Testis (tissue), 3 donors: ENCODE measurements around the gene ACADS. TPM values are rescaled to one million over a fixed set of nuclear protein-coding genes. Genes with fewer than 3 reads are reported as not detected.

Source experiments
- DNase-seq: peaks from one replicate; pipeline ENCODE4 v3.0.0-alpha.2; 2019
- H3K27ac ChIP-seq, 2 donors: fragments of 200-600 bp; sonication (generic); one replicate each; pipeline ENCODE4 v1.5.1; 2019
- H3K27me3 ChIP-seq: fragments of 200-600 bp; sonication (generic); one replicate; pipeline ENCODE4 v1.5.1; 2019
- H3K36me3 ChIP-seq: fragments of 200-600 bp; sonication (generic); one replicate; pipeline ENCODE4 v1.5.1; 2017; ENCODE audit warnings: low read depth; ENCODE audit errors: missing control alignments
- H3K4me1 ChIP-seq: fragments of 200-600 bp; sonication (generic); one replicate; pipeline ENCODE4 v1.5.1; 2019
- H3K4me3 ChIP-seq, 2 donors: fragments of 200-600 bp; sonication (generic); one replicate each; pipeline ENCODE4 v1.5.1; 2017 to 2019
- H3K9me3 ChIP-seq: fragments of 200-600 bp; sonication (generic); one replicate; pipeline ENCODE4 v1.5.1; 2017
- CTCF ChIP-seq, 3 experiments: fragments of 450-650 bp in 2 of 3; fragments of 200-600 bp in 1 of 3; sonication (generic) in 1 of 3; IDR thresholded peaks; one replicate each; pipeline ENCODE4 v1.5.1; 2016 to 2019; ENCODE audit warnings: antibody characterized with exemption in 3 of 3, mild to moderate bottlenecking in 2 of 3, moderate library complexity in 1 of 3
- POLR2A ChIP-seq: fragments of 450-650 bp; IDR thresholded peaks from one replicate; pipeline ENCODE4 v1.6.1; 2017; ENCODE audit warnings: antibody characterized with exemption, mild to moderate bottlenecking, moderate library complexity
- WGBS, 2 donors: methylation state at CpG; one replicate each; pipeline ENCODE4 v1.1.5; 2018; 5-methylcytosine and 5-hydroxymethylcytosine counted together
- intact Hi-C: fragments of 100-400 bp; cut with DNase I; formaldehyde crosslinking; loops from one replicate; pipeline ENCODE4 v1.15.1; 2023; ENCODE audit warnings: low total_unique reads
- polyA plus RNA-seq: library from polyadenylated mRNA; stranded (reverse); fragments of 350-450 nt; fragmentation: Illumina TruSeq; extraction: RNeasy Lipid Tissue Mini Kit (QIAGEN cat#74804); gene quantifications from one replicate; pipeline ENCODE4 v1.2.3, GENCODE V29; 2014; ENCODE audit warnings: low read depth, low replicate concordance; ENCODE audit not compliant: insufficient read depth
- total RNA-seq, 2 donors: library from RNA; depleted of rRNA; stranded (reverse); fragments of >200 nt; gene quantifications; one replicate each; pipeline ENCODE4 v1.2.3, GENCODE V29; 2016

The ACADS gene
- total and polyA plus RNA-seq, 3 donors from 2014 or later = 28.3 to 43.9 (median 30.2) TPM

- Histone ChIP-seq H3K9me3 (no peaks in the 10 kb centered on the region), H3K4me3 (no peak overlapping the region), H3K36me3 (no peaks in the 10 kb centered on the region), H3K27me3 (no peaks in the 10 kb centered on the region), H3K4me1 (no peaks in the 10 kb centered on the region), H3K27ac (no peak overlapping the region)
- DNase-seq = no peak
- TF ChIP-seq CTCF (IDR thresholded peaks at IDR 0.05) = no peak
- TF ChIP-seq POLR2A = no peak
- intact Hi-C loops = no loop called here
- 79 to 84% methylated on average over 8 to 16 of the region's 16 CpGs for WGBS, 2 donors
Observed at GRCh38 chr12:120739821-120740613, 14.4 kb downstream of the ACADS start.

GRCh38 chr12:120740871-120741270, 15.2 kb downstream of the ACADS start:
- intact Hi-C loops = no loop called here
- H3K9me3 ChIP-seq = no peaks in the 10 kb centered on the region
- WGBS, 2 donors = 81 to 91% methylated on average over 10 to 15 of the region's 15 CpGs
- no peaks in the 10 kb centered on the region for H3K36me3 ChIP-seq
- no peak for DNase-seq
- H3K27ac ChIP-seq = no peak overlapping the region
- no peaks in the 10 kb centered on the region for H3K4me1 ChIP-seq
- no peak for TF ChIP-seq CTCF (IDR thresholded peaks at IDR 0.05)
- no peak for TF ChIP-seq POLR2A
- no peak overlapping the region for H3K4me3 ChIP-seq
- H3K27me3 ChIP-seq = no peaks in the 10 kb centered on the region

GRCh38 chr12:120741476-120742421, 16.1 kb downstream of the ACADS start:
- no peaks in the 10 kb centered on the region for H3K27me3 ChIP-seq
- no peak overlapping the region for H3K4me3 ChIP-seq
- no peaks in the 10 kb centered on the region for H3K36me3 ChIP-seq
- TF ChIP-seq CTCF (IDR thresholded peaks at IDR 0.05) = no peak
- TF ChIP-seq POLR2A = no peak
- no peak overlapping the region for H3K27ac ChIP-seq
- H3K4me1 ChIP-seq = no peaks in the 10 kb centered on the region
- peak; percentile 80 for DNase-seq
- intact Hi-C loops = no loop called here
- no peaks in the 10 kb centered on the region for H3K9me3 ChIP-seq
- WGBS, 2 donors = 63 to 70% methylated on average over 17 to 33 of the region's 33 CpGs

- H3K27me3 ChIP-seq = no peaks in the 10 kb centered on the region
- intact Hi-C loops = no loop called here
- TF ChIP-seq POLR2A (no peak), CTCF (IDR thresholded peaks at IDR 0.05) (no peak)
- WGBS, 2 donors = 84 to 85% methylated on average over 12 to 15 of the region's 15 CpGs
- H3K4me1 ChIP-seq = no peaks in the 10 kb centered on the region
- DNase-seq = no peak
- H3K4me3 ChIP-seq = no peak overlapping the region
- no peaks in the 10 kb centered on the region for H3K36me3 ChIP-seq
- no peak overlapping the region for H3K27ac ChIP-seq
- H3K9me3 ChIP-seq = no peaks in the 10 kb centered on the region
Observed at GRCh38 chr12:120744922-120745493, 19.4 kb downstream of the ACADS start.
